Suprapubic skin (tissue), 4 donors: ENCODE results near the gene CKB.

Experiments
- CTCF ChIP-seq, 2 donors: fragments of 200-600 bp in 1 of 2; fragments of 450-650 bp in 1 of 2; sonication (generic) in 1 of 2; IDR thresholded peaks; one replicate each; pipeline ENCODE4 v1.5.1; 2016 to 2019; ENCODE audit warnings: antibody characterized with exemption in 2 of 2, mild to moderate bottlenecking in 1 of 2, moderate library complexity in 1 of 2
- POLR2A ChIP-seq, 2 donors: fragments of 450-650 bp; IDR thresholded peaks; one replicate each; pipeline ENCODE4 v1.6.1; 2017; ENCODE audit warnings: antibody characterized with exemption in 2 of 2, mild to moderate bottlenecking in 2 of 2, moderate library complexity in 2 of 2
- POLR2AphosphoS5 ChIP-seq, 3 donors: sonication (generic); formaldehyde crosslinking; IDR thresholded peaks; one replicate each; pipeline ENCODE4 v1.6.1; 2017; ENCODE audit warnings: antibody characterized with exemption in 3 of 3

DNA sequence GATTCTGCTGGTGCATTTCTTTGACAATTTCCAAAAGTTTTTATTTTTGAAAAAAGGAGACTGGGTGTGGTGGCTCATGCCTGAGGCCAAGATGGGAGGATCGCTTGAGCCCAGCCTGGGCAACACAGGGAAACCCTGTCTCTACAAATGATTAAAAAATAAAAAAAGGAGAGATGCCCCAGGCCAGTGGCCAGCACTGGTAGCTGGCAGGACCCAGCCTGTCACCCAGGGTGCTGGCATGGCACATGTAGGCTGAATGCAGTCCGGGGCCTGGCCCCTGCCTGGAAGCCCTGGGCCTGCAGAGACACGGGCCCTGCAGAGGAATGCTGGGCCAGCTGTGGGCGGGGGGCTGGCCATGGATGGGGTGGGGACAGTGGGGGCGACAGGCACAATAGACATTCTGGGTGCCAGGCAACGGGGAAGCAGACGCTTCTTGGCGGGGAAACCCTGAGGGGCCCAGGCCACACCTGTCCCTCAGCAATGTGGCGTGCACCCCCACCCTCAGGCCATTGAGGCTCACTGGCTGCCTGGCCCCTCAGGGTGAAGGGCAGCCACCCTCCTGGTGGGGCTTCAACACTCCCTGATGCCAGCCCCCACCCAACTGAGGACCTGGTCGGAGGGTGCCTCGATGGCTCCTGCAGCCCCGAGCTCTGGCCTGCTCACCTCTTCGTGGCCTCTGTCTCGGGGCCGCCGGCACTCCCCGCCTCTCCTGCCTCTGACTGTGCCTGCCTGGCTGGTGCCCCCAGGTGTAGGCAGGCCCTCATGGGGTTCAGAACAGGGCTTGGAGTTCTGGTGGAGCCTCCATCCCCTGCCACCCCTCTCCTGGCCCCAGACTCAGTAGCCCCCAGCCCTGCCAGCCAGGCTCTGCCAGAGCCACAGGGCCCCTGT is 18.4 kb upstream of the CKB start:
- TF ChIP-seq CTCF (IDR thresholded peaks at IDR 0.05): no peak
- TF ChIP-seq POLR2A (IDR thresholded peaks at IDR 0.05): no peak
- TF ChIP-seq POLR2AphosphoS5 (IDR thresholded peaks at IDR 0.05): no peak
